HEK293 (cell line): ENCODE measurements around the gene BBX.

ENCODE experiments used
- BCL6B ChIP-seq: fragments of 450-650 bp; formaldehyde crosslinking; IDR thresholded peaks from 2 replicates; pipeline ENCODE4 v1.5.1; 2017; ENCODE audit warnings: missing biosample characterization, missing genetic modification characterization
- CTCF ChIP-seq: fragments of 450-650 bp; formaldehyde crosslinking; IDR thresholded peaks from 2 replicates; pipeline ENCODE4 v1.5.1; 2016; ENCODE audit warnings: missing biosample characterization, missing genetic modification characterization
- KLF1 ChIP-seq: fragments of 450-650 bp; formaldehyde crosslinking; IDR thresholded peaks from 2 replicates; pipeline ENCODE4 v1.5.1; 2016; ENCODE audit warnings: missing biosample characterization, missing genetic modification characterization
- ZEB2 ChIP-seq: fragments of 450-650 bp; formaldehyde crosslinking; IDR thresholded peaks from 2 replicates; pipeline ENCODE4 v1.5.1; 2016; ENCODE audit warnings: missing biosample characterization, missing genetic modification characterization
- ZNF747 ChIP-seq: fragments of 450-650 bp; formaldehyde crosslinking; IDR thresholded peaks from 2 replicates; pipeline ENCODE4 v1.5.1; 2016; ENCODE audit warnings: missing biosample characterization, missing genetic modification characterization

DNA sequence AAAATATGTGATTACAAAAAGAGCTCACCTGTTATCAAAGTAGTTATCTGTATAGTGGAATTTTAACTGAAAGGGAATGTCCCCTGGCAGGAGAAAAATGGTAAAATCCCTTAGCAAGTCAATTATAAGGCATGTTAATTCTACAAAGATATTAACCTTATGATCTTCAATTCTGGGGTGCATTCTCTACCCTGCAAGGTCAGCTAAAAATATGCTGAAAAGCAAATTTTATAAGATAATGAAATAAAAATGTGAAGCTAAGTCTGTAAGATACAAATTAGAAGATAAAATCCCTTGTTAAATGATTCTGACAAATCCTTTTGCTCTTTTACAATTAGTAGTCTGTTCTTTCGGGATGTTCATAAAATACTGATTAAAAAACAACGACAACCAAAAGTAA, 109.8 kb downstream of the BBX start:
- no peak for TF ChIP-seq CTCF (tag by site-specific recombination)
- TF ChIP-seq KLF1 (tag by site-specific recombination) = no peak
- TF ChIP-seq ZNF747 (tag by site-specific recombination) = no peak
- no peak for TF ChIP-seq ZEB2 (tag by site-specific recombination)
- no peak for TF ChIP-seq BCL6B
